ENCODE measurements around the gene KCNQ5.

Gene KCNQ5

GRCh38 chr6:72861059-72861458 lies 239.2 kb downstream of the KCNQ5 start:
- no peak for DNase-seq (ENCODE audit: low spot score)
- Histone ChIP-seq H4K8ac (ENCODE audit: low read depth, low read length) (no peak overlapping the region), H3K79me1 (ENCODE audit: low read depth, low read length) (no peaks in the 10 kb centered on the region), H3K4me3 (ENCODE audit: low read length in 2 of 2) (no peak overlapping the region), H3K4ac (ENCODE audit: low read length) (no peak overlapping the region), H3K9ac (ENCODE audit: low read depth, low read length, poor library complexity) (no peak overlapping the region), H2AFZ (ENCODE audit: low read length) (peak overlapping the region; percentile 13), H3K23ac (ENCODE audit: low read depth, low read length, poor library complexity) (no peak overlapping the region), H2AK5ac (ENCODE audit: low read depth, low read length) (no peak overlapping the region), H2BK12ac (ENCODE audit: low read length) (no peak overlapping the region), H3K36me3 (replicated peaks in 1 of 2; ENCODE audit: control insufficient read depth in 2 of 2, insufficient read depth in 2 of 2, low read length in 2 of 2) (no peaks in the 10 kb centered on the region), H4K91ac (ENCODE audit: low read depth, low read length, poor library complexity) (no peak overlapping the region), H3K4me2 (ENCODE audit: insufficient read depth, low read length, poor library complexity, severe bottlenecking) (no peak overlapping the region), H2BK5ac (ENCODE audit: low read length) (no peak overlapping the region), H2BK15ac (ENCODE audit: low read length) (no peak overlapping the region), H3K14ac (ENCODE audit: low read length) (no peak overlapping the region), H3K27ac (replicated peaks; ENCODE audit: low read length) (no peak overlapping the region), H3K18ac (ENCODE audit: low read length) (no peak overlapping the region), H3K4me1 (ENCODE audit: control insufficient read depth in 2 of 2, insufficient read depth in 1 of 2, low read depth in 1 of 2, low read length in 2 of 2) (peaks cover 0 to 2% of the 10 kb centered on the region in 2 donors), H3K9me3 (replicated peaks in 1 of 2; ENCODE audit: control insufficient read depth in 2 of 2, insufficient read depth in 1 of 2, low read depth in 1 of 2, low read length in 2 of 2) (no peaks in the 10 kb centered on the region), H3K27me3 (ENCODE audit: control insufficient read depth in 3 of 3, insufficient read depth in 3 of 3, low read depth in 1 of 3, low read length in 3 of 3) (no peaks in the 10 kb centered on the region), H2BK120ac (ENCODE audit: low read depth, low read length) (no peak overlapping the region)
- WGBS, 2 donors (ENCODE audit: extremely low coverage in 2 of 2, insufficient read length in 2 of 2, insufficient replicate concordance in 1 of 2): no CpG with 5 or more reads among the region's 2 CpGs

- H3K4ac ChIP-seq (ENCODE audit: low read length): no peak overlapping the region
- no peak overlapping the region for H3K4me2 ChIP-seq (ENCODE audit: insufficient read depth, low read length, poor library complexity, severe bottlenecking)
- no peak overlapping the region for H2BK120ac ChIP-seq (ENCODE audit: low read depth, low read length)
- no peak overlapping the region for H3K18ac ChIP-seq (ENCODE audit: low read length)
- no CpG with 5 or more reads among the region's 2 CpGs for WGBS, 2 donors (ENCODE audit: extremely low coverage in 2 of 2, insufficient read length in 2 of 2, insufficient replicate concordance in 1 of 2)
- no peak overlapping the region for H4K91ac ChIP-seq (ENCODE audit: low read depth, low read length, poor library complexity)
- H3K4me1 ChIP-seq (ENCODE audit: control insufficient read depth in 2 of 2, insufficient read depth in 1 of 2, low read depth in 1 of 2, low read length in 2 of 2): peaks cover 0 to 2% of the 10 kb centered on the region in 2 donors
- no peak overlapping the region for H3K27ac ChIP-seq (replicated peaks; ENCODE audit: low read length)
- no peak overlapping the region for H2BK5ac ChIP-seq (ENCODE audit: low read length)
- no peaks in the 10 kb centered on the region for H3K79me1 ChIP-seq (ENCODE audit: low read depth, low read length)
- DNase-seq (ENCODE audit: low spot score): no peak
- no peak overlapping the region for H3K4me3 ChIP-seq (ENCODE audit: low read length in 2 of 2)
- H3K14ac ChIP-seq (ENCODE audit: low read length): no peak overlapping the region
- H3K27me3 ChIP-seq (ENCODE audit: control insufficient read depth in 3 of 3, insufficient read depth in 3 of 3, low read depth in 1 of 3, low read length in 3 of 3): no peaks in the 10 kb centered on the region
- H2BK12ac ChIP-seq (ENCODE audit: low read length): no peak overlapping the region
- no peak overlapping the region for H3K23ac ChIP-seq (ENCODE audit: low read depth, low read length, poor library complexity)
- H2AK5ac ChIP-seq (ENCODE audit: low read depth, low read length): no peak overlapping the region
- no peaks in the 10 kb centered on the region for H3K36me3 ChIP-seq (replicated peaks in 1 of 2; ENCODE audit: control insufficient read depth in 2 of 2, insufficient read depth in 2 of 2, low read length in 2 of 2)
- H2AFZ ChIP-seq (ENCODE audit: low read length): no peak overlapping the region
- H3K9ac ChIP-seq (ENCODE audit: low read depth, low read length, poor library complexity): no peak overlapping the region
- H2BK15ac ChIP-seq (ENCODE audit: low read length): no peak overlapping the region
- H4K8ac ChIP-seq (ENCODE audit: low read depth, low read length): no peak overlapping the region
- no peaks in the 10 kb centered on the region for H3K9me3 ChIP-seq (replicated peaks in 1 of 2; ENCODE audit: control insufficient read depth in 2 of 2, insufficient read depth in 1 of 2, low read depth in 1 of 2, low read length in 2 of 2)
Observed at GRCh38 chr6:72861935-72862432, 240.1 kb downstream of the KCNQ5 start.

GRCh38 chr6:72863131-72863530 lies 241.3 kb downstream of the KCNQ5 start:
- Histone ChIP-seq H3K36me3 (replicated peaks in 1 of 2; ENCODE audit: control insufficient read depth in 2 of 2, insufficient read depth in 2 of 2, low read length in 2 of 2) (no peaks in the 10 kb centered on the region), H3K14ac (ENCODE audit: low read length) (no peak overlapping the region), H2BK12ac (ENCODE audit: low read length) (no peak overlapping the region), H2BK120ac (ENCODE audit: low read depth, low read length) (no peak overlapping the region), H3K9ac (ENCODE audit: low read depth, low read length, poor library complexity) (no peak overlapping the region), H3K23ac (ENCODE audit: low read depth, low read length, poor library complexity) (no peak overlapping the region), H3K27me3 (ENCODE audit: control insufficient read depth in 3 of 3, insufficient read depth in 3 of 3, low read depth in 1 of 3, low read length in 3 of 3) (no peaks in the 10 kb centered on the region), H3K79me1 (ENCODE audit: low read depth, low read length) (no peaks in the 10 kb centered on the region), H3K4me2 (ENCODE audit: insufficient read depth, low read length, poor library complexity, severe bottlenecking) (no peak overlapping the region), H3K4me3 (ENCODE audit: low read length in 2 of 2) (no peak overlapping the region), H2AK5ac (ENCODE audit: low read depth, low read length) (no peak overlapping the region), H4K91ac (ENCODE audit: low read depth, low read length, poor library complexity) (no peak overlapping the region), H3K4me1 (ENCODE audit: control insufficient read depth in 2 of 2, insufficient read depth in 1 of 2, low read depth in 1 of 2, low read length in 2 of 2) (peaks cover 0 to 2% of the 10 kb centered on the region in 2 donors), H2AFZ (ENCODE audit: low read length) (no peak overlapping the region), H3K18ac (ENCODE audit: low read length) (no peak overlapping the region), H3K27ac (replicated peaks; ENCODE audit: low read length) (no peak overlapping the region), H3K4ac (ENCODE audit: low read length) (no peak overlapping the region), H2BK5ac (ENCODE audit: low read length) (no peak overlapping the region), H2BK15ac (ENCODE audit: low read length) (no peak overlapping the region), H3K9me3 (replicated peaks in 1 of 2; ENCODE audit: control insufficient read depth in 2 of 2, insufficient read depth in 1 of 2, low read depth in 1 of 2, low read length in 2 of 2) (no peaks in the 10 kb centered on the region), H4K8ac (ENCODE audit: low read depth, low read length) (no peak overlapping the region)
- DNase-seq (ENCODE audit: low spot score): no peak
- WGBS, 2 donors (ENCODE audit: extremely low coverage in 2 of 2, insufficient read length in 2 of 2, insufficient replicate concordance in 1 of 2): no CpG with 5 or more reads among the region's 1 CpG

- no peak overlapping the region for H3K18ac ChIP-seq (ENCODE audit: low read length)
- no peak overlapping the region for H2BK5ac ChIP-seq (ENCODE audit: low read length)
- H4K91ac ChIP-seq (ENCODE audit: low read depth, low read length, poor library complexity): no peak overlapping the region
- no peak overlapping the region for H2BK120ac ChIP-seq (ENCODE audit: low read depth, low read length)
- H3K27ac ChIP-seq (replicated peaks; ENCODE audit: low read length): no peak overlapping the region
- DNase-seq (ENCODE audit: low spot score): no peak
- no peak overlapping the region for H3K23ac ChIP-seq (ENCODE audit: low read depth, low read length, poor library complexity)
- no peak overlapping the region for H3K9ac ChIP-seq (ENCODE audit: low read depth, low read length, poor library complexity)
- H4K8ac ChIP-seq (ENCODE audit: low read depth, low read length): no peak overlapping the region
- H3K9me3 ChIP-seq (replicated peaks in 1 of 2; ENCODE audit: control insufficient read depth in 2 of 2, insufficient read depth in 1 of 2, low read depth in 1 of 2, low read length in 2 of 2): no peaks in the 10 kb centered on the region
- H3K4me2 ChIP-seq (ENCODE audit: insufficient read depth, low read length, poor library complexity, severe bottlenecking): no peak overlapping the region
- H2BK15ac ChIP-seq (ENCODE audit: low read length): no peak overlapping the region
- no peak overlapping the region for H2BK12ac ChIP-seq (ENCODE audit: low read length)
- no peaks in the 10 kb centered on the region for H3K27me3 ChIP-seq (ENCODE audit: control insufficient read depth in 3 of 3, insufficient read depth in 3 of 3, low read depth in 1 of 3, low read length in 3 of 3)
- H2AK5ac ChIP-seq (ENCODE audit: low read depth, low read length): no peak overlapping the region
- no CpG with 5 or more reads among the region's 1 CpG for WGBS, 2 donors (ENCODE audit: extremely low coverage in 2 of 2, insufficient read length in 2 of 2, insufficient replicate concordance in 1 of 2)
- peaks cover 0 to 2% of the 10 kb centered on the region in 2 donors for H3K4me1 ChIP-seq (ENCODE audit: control insufficient read depth in 2 of 2, insufficient read depth in 1 of 2, low read depth in 1 of 2, low read length in 2 of 2)
- no peaks in the 10 kb centered on the region for H3K79me1 ChIP-seq (ENCODE audit: low read depth, low read length)
- H3K4ac ChIP-seq (ENCODE audit: low read length): no peak overlapping the region
- H3K4me3 ChIP-seq (ENCODE audit: low read length in 2 of 2): no peak overlapping the region
- no peak overlapping the region for H2AFZ ChIP-seq (ENCODE audit: low read length)
- H3K14ac ChIP-seq (ENCODE audit: low read length): no peak overlapping the region
- H3K36me3 ChIP-seq (replicated peaks in 1 of 2; ENCODE audit: control insufficient read depth in 2 of 2, insufficient read depth in 2 of 2, low read length in 2 of 2): no peaks in the 10 kb centered on the region
Observed at GRCh38 chr6:72864236-72864635, 242.4 kb downstream of the KCNQ5 start.
